Measurements from ENCODE around the gene KRT77.

DNA sequence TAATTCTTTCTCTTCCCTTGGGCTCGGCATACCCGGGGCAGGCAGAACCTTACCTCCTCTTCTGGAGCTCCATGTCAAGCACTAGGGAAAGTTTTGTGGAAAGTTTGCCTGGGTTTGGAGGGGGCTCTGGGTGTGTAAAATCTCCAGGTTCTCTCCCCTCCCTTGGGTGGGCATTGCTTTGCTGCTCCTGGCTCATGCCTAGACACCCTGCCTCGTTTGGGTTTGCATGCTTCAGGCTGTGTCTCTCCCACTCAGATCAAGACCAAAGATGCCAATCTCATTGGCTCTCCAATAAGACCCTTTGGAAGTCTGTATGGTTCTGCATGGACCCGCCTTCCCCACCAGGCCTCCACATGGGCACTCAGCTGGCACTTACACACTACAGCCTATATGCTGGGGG lies 45.1 kb downstream of the KRT77 start:
- TF ChIP-seq, protein P1, sequence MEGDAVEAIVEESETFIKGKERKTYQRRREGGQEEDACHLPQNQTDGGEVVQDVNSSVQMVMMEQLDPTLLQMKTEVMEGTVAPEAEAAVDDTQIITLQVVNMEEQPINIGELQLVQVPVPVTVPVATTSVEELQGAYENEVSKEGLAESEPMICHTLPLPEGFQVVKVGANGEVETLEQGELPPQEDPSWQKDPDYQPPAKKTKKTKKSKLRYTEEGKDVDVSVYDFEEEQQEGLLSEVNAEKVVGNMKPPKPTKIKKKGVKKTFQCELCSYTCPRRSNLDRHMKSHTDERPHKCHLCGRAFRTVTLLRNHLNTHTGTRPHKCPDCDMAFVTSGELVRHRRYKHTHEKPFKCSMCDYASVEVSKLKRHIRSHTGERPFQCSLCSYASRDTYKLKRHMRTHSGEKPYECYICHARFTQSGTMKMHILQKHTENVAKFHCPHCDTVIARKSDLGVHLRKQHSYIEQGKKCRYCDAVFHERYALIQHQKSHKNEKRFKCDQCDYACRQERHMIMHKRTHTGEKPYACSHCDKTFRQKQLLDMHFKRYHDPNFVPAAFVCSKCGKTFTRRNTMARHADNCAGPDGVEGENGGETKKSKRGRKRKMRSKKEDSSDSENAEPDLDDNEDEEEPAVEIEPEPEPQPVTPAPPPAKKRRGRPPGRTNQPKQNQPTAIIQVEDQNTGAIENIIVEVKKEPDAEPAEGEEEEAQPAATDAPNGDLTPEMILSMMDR (conservative IDR thresholded peaks at IDR 0.05; ENCODE audit: low read depth, low read length), result no peak
- no peak for TF ChIP-seq EZH2phosphoT487 (IDR thresholded peaks at IDR 0.05; ENCODE audit: borderline replicate concordance, low read length)

Measured in PC-3 (cell line).